Fibroblast of lung (primary cell): ENCODE data around the gene RCSD1. TPM values are rescaled to one million over a fixed set of nuclear protein-coding genes. Genes with fewer than 3 reads are reported as not detected.
"Not testable (repeated sequence)": the region's sequence is repeated elsewhere in the genome, so short reads cannot be mapped to it uniquely, and the experiment has no call there.

Experiments
- DNase-seq, 2 donors: peaks; one replicate each; pipeline versions ENCODE4 v3.0.0 to v3.0.0-alpha.2; 2010; ENCODE audit warnings: low read depth in 2 of 2
- H2AFZ ChIP-seq: 2 replicates; pipeline ENCODE4 v1.5.1; 2012; ENCODE audit warnings: low read length, control low read depth, inconsistent platforms
- H3K27ac ChIP-seq: 2 replicates; pipeline ENCODE4 v1.5.1; 2011; ENCODE audit warnings: low read length, control low read depth; ENCODE audit not compliant: insufficient read depth
- H3K27me3 ChIP-seq: 2 replicates; pipeline ENCODE4 v1.5.1; 2011; ENCODE audit warnings: mild to moderate bottlenecking, low read length; ENCODE audit not compliant: control insufficient read depth, insufficient read depth
- H3K36me3 ChIP-seq: 2 replicates; pipeline ENCODE4 v1.5.1; 2011; ENCODE audit warnings: low read length; ENCODE audit not compliant: control insufficient read depth, insufficient read depth
- H3K4me1 ChIP-seq: 2 replicates; pipeline ENCODE4 v1.5.1; 2011; ENCODE audit warnings: low read length; ENCODE audit not compliant: control insufficient read depth, insufficient read depth; ENCODE audit errors: extremely low read depth
- H3K4me2 ChIP-seq: 2 replicates; pipeline ENCODE4 v1.5.1; 2011; ENCODE audit warnings: low read length, control low read depth; ENCODE audit not compliant: insufficient read depth; ENCODE audit errors: extremely low read depth
- H3K4me3 ChIP-seq, 4 experiments: fragments of 200-600 bp in 1 of 4; sonication (generic) in 1 of 4; replicated peaks in 1 of 4; 2 replicates each; pipeline ENCODE4 v1.5.1; 2011 to 2016; ENCODE audit warnings: low read length in 4 of 4, low read depth in 3 of 4, mild to moderate bottlenecking in 3 of 4, control low read depth in 2 of 4, inconsistent platforms in 1 of 4, mixed read lengths in 1 of 4; ENCODE audit not compliant: insufficient read depth in 1 of 4; ENCODE audit errors: control extremely low read depth in 1 of 4
- H3K79me2 ChIP-seq: 2 replicates; pipeline ENCODE4 v1.5.1; 2012; ENCODE audit warnings: mild to moderate bottlenecking, low read length, inconsistent platforms; ENCODE audit not compliant: control insufficient read depth, insufficient read depth
- H3K9ac ChIP-seq: 2 replicates; pipeline ENCODE4 v1.5.1; 2011; ENCODE audit warnings: mild to moderate bottlenecking, low read length, control low read depth; ENCODE audit not compliant: insufficient read depth
- H3K9me3 ChIP-seq: 2 replicates; pipeline ENCODE4 v1.5.1; 2012; ENCODE audit warnings: low read depth, low read length; ENCODE audit not compliant: control insufficient read depth, insufficient read depth
- H4K20me1 ChIP-seq: 2 replicates; pipeline ENCODE4 v1.5.1; 2011; ENCODE audit warnings: low read length; ENCODE audit not compliant: control insufficient read depth, insufficient read depth; ENCODE audit errors: extremely low read depth
- EZH2 ChIP-seq: IDR thresholded peaks from 2 replicates; pipeline ENCODE4 v1.5.1; 2012; ENCODE audit warnings: low read length, control low read depth, mild to moderate bottlenecking; ENCODE audit errors: missing control alignments
- polyA plus RNA-seq, 2 donors: library from polyadenylated mRNA; depleted of rRNA in 1 of 2; stranded (reverse) in 1 of 2; unstranded in 1 of 2; fragments of >200 nt; gene quantifications; 2 replicates each; pipeline ENCODE4 v1.2.1, GENCODE V29; 2011 to 2012; ENCODE audit warnings: missing spikeins in 1 of 2
- total RNA-seq: library from RNA; depleted of rRNA; stranded (reverse); fragments of >200 nt; gene quantifications from 2 replicates; pipeline ENCODE4 v1.2.1, GENCODE V29; 2014
- TF ChIP-seq, protein P1 (sequence below), 2 donors: IDR thresholded peaks in 1 of 2; conservative IDR thresholded peaks in 1 of 2; 1 replicate in 1 of 2; 2 replicates in 1 of 2; pipeline ENCODE4 v1.5.1; 2011 to 2012; ENCODE audit warnings: low read length in 2 of 2, control low read depth in 1 of 2, inconsistent platforms in 1 of 2, low read depth in 1 of 2, mild to moderate bottlenecking in 1 of 2

RCSD1 gene
- total and polyA plus RNA-seq, 2 donors (not counting 1 experiment from before 2014, with no cell fraction given), result under 0.01 to 4.1 TPM

DNA sequence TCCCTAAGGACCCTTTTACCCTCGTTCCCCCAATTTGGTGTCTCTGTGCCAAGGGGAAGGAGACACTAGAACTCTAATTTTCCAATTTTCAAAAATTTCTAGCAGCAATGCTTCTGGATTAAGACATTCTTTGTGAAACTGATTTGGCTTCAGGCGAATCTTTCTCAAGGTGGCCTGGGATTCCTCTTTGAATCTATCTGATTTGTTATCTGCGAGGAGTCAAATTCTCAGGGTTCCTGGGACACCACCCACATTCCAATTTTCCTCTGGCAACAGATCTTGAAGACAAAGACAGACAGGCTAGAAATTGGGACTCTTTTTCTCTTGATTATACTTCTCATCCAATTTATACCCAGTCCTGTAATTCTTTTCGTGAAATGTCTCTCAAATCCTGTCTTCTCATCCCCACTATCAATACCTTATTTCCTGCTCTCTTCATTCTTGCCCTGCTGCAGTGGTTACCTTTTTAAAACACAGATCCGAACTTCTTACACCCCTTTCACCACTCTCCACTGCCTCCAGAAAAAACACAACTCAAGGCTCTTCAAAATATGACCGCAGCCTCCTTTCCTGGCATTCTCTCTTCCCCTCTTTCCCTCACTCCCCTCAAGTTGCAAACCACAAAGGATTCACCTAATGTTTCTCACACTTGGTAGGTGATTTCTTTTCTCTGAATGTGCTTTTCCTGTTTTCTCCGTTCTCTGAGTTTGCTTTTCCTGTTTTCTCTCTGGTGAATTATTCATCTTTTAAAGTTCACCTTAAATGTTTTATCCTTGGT is 89.1 kb downstream of the RCSD1 start:
- no peak overlapping the region for H2AFZ ChIP-seq
- H3K27ac ChIP-seq, result no peak overlapping the region
- no peak overlapping the region for H3K9ac ChIP-seq
- H3K4me2 ChIP-seq, result no peak overlapping the region
- no peaks in the 10 kb centered on the region for H3K9me3 ChIP-seq
- no peak for DNase-seq
- TF ChIP-seq, protein P1, sequence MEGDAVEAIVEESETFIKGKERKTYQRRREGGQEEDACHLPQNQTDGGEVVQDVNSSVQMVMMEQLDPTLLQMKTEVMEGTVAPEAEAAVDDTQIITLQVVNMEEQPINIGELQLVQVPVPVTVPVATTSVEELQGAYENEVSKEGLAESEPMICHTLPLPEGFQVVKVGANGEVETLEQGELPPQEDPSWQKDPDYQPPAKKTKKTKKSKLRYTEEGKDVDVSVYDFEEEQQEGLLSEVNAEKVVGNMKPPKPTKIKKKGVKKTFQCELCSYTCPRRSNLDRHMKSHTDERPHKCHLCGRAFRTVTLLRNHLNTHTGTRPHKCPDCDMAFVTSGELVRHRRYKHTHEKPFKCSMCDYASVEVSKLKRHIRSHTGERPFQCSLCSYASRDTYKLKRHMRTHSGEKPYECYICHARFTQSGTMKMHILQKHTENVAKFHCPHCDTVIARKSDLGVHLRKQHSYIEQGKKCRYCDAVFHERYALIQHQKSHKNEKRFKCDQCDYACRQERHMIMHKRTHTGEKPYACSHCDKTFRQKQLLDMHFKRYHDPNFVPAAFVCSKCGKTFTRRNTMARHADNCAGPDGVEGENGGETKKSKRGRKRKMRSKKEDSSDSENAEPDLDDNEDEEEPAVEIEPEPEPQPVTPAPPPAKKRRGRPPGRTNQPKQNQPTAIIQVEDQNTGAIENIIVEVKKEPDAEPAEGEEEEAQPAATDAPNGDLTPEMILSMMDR (conservative IDR thresholded peaks at IDR 0.05 in 1 of 2, IDR thresholded peaks at IDR 0.05 in 1 of 2; ENCODE audit: low read depth in 1 of 2, low read length in 2 of 2), result no peak
- no peak for TF ChIP-seq EZH2
- H4K20me1 ChIP-seq, result no peaks in the 10 kb centered on the region
- H3K36me3 ChIP-seq, result no peaks in the 10 kb centered on the region
- H3K27me3 ChIP-seq, result no peaks in the 10 kb centered on the region
- peaks cover 21% of the 10 kb centered on the region for H3K79me2 ChIP-seq
- peaks cover 2% of the 10 kb centered on the region for H3K4me1 ChIP-seq
- H3K4me3 ChIP-seq, result no peak overlapping the region

GRCh38 chr1:167719715-167720421 is 89.8 kb downstream of the RCSD1 start:
- H4K20me1 ChIP-seq, H3K4me1 ChIP-seq, H3K9ac ChIP-seq, H3K4me2 ChIP-seq, H3K27ac ChIP-seq, H3K27me3 ChIP-seq, DNase-seq, H2AFZ ChIP-seq, H3K9me3 ChIP-seq, H3K4me3 ChIP-seq, H3K36me3 ChIP-seq: not testable (repeated sequence)
- H3K79me2 ChIP-seq, result peaks cover 28% of the 10 kb centered on the region

DNA sequence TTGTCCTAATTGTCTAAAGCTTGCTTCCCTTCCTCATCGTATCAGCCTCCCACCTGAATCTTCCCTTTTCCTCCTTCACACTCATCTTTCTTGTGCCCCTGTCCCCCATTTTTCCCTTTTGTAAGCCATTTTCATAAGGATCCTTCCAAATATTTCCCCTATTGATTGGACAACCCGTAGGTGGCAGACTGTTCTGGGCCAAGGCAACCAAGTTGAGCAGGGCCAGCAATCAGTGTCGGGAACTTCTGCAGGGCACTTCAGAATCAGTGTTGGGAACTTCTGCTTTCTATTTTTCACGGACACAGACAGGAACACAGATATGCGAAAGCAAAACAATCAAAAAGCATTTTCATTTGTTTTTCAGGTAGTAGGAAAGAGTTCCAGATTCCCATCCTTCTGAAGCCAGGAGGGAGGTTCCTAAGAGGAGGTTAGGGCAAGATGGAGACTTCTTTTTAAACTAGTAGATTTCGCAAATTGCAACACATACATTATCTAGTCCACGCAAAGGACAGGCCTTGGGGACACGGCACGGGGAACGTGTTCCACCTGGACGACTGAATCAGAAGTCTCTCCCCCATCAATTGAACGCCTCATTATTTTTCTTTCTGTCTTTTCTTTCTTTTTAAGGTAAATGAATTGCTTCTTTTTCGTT is 91.1 kb downstream of the RCSD1 start:
- H3K36me3 ChIP-seq, result no peaks in the 10 kb centered on the region
- H3K79me2 ChIP-seq, result peaks cover 37% of the 10 kb centered on the region
- peak overlapping the region; percentile 71 to 74 (median 72) for H3K4me3 ChIP-seq
- H3K4me2 ChIP-seq, result peak overlapping the region; percentile 74
- no peak for TF ChIP-seq EZH2
- TF ChIP-seq, protein P1 (conservative IDR thresholded peaks at IDR 0.05 in 1 of 2, IDR thresholded peaks at IDR 0.05 in 1 of 2; ENCODE audit: low read depth in 1 of 2, low read length in 2 of 2), result peak; percentile 55 to 65
- H2AFZ ChIP-seq, result peak overlapping the region; percentile 96
- peaks cover 2% of the 10 kb centered on the region for H3K4me1 ChIP-seq
- no peaks in the 10 kb centered on the region for H3K9me3 ChIP-seq
- no peaks in the 10 kb centered on the region for H4K20me1 ChIP-seq
- DNase-seq, result peak; percentile 63 to 77
- H3K9ac ChIP-seq, result peak overlapping the region; percentile 45
- H3K27ac ChIP-seq, result peak overlapping the region; percentile 83
- H3K27me3 ChIP-seq, result no peaks in the 10 kb centered on the region
